ENCODE data around the gene CFAP100.
A peak's percentile ranks its signal among the peaks of the same experiment; 100 is the strongest.

Gene CFAP100

GRCh38 chr3:126358038-126358815 lies 36.5 kb upstream of the CFAP100 start:
- Histone ChIP-seq H3K18ac (ENCODE audit: low read length) (peak overlapping the region; percentile 35), H2BK12ac (ENCODE audit: low read length) (no peak overlapping the region), H2AK5ac (ENCODE audit: low read depth, low read length) (no peak overlapping the region), H4K8ac (ENCODE audit: low read depth, low read length) (no peak overlapping the region), H2BK5ac (ENCODE audit: low read length) (no peak overlapping the region), H3K9me3 (replicated peaks in 1 of 2; ENCODE audit: control insufficient read depth in 2 of 2, insufficient read depth in 1 of 2, low read depth in 1 of 2, low read length in 2 of 2) (peaks cover 4 to 13% of the 10 kb centered on the region in 2 donors), H3K14ac (ENCODE audit: low read length) (no peak overlapping the region), H3K4me1 (ENCODE audit: control insufficient read depth in 2 of 2, insufficient read depth in 1 of 2, low read depth in 1 of 2, low read length in 2 of 2) (peaks cover 13 to 14% of the 10 kb centered on the region in 2 donors), H3K23ac (ENCODE audit: low read depth, low read length, poor library complexity) (peak overlapping the region; percentile 67), H3K4me2 (ENCODE audit: insufficient read depth, low read length, poor library complexity, severe bottlenecking) (peak overlapping the region; percentile 100), H4K91ac (ENCODE audit: low read depth, low read length, poor library complexity) (no peak overlapping the region), H3K27ac (replicated peaks; ENCODE audit: low read length) (no peak overlapping the region), H2BK15ac (ENCODE audit: low read length) (no peak overlapping the region), H3K36me3 (replicated peaks in 1 of 2; ENCODE audit: control insufficient read depth in 2 of 2, insufficient read depth in 2 of 2, low read length in 2 of 2) (no peaks in the 10 kb centered on the region), H2BK120ac (ENCODE audit: low read depth, low read length) (no peak overlapping the region), H3K9ac (ENCODE audit: low read depth, low read length, poor library complexity) (no peak overlapping the region), H3K4me3 (ENCODE audit: low read length in 2 of 2) (peak overlapping the region; percentile 67 to 92), H3K79me1 (ENCODE audit: low read depth, low read length) (peaks cover 2% of the 10 kb centered on the region), H3K4ac (ENCODE audit: low read length) (no peak overlapping the region), H3K27me3 (ENCODE audit: control insufficient read depth in 3 of 3, insufficient read depth in 3 of 3, low read depth in 1 of 3, low read length in 3 of 3) (peaks cover 0 to 35% (median 9%) of the 10 kb centered on the region in 3 experiments), H2AFZ (ENCODE audit: low read length) (peak overlapping the region; percentile 99)
- DNase-seq (ENCODE audit: low spot score) = peak; percentile 51
- no CpG with 5 or more reads among the region's 11 CpGs for WGBS, 2 donors (ENCODE audit: extremely low coverage in 2 of 2, insufficient read length in 2 of 2, insufficient replicate concordance in 1 of 2)

- no CpG with 5 or more reads among the region's 3 CpGs for WGBS, 2 donors (ENCODE audit: extremely low coverage in 2 of 2, insufficient read length in 2 of 2, insufficient replicate concordance in 1 of 2)
- Histone ChIP-seq H3K4me1 (ENCODE audit: control insufficient read depth in 2 of 2, insufficient read depth in 1 of 2, low read depth in 1 of 2, low read length in 2 of 2) (peaks cover 13 to 14% of the 10 kb centered on the region in 2 donors), H4K8ac (ENCODE audit: low read depth, low read length) (no peak overlapping the region), H3K27ac (replicated peaks; ENCODE audit: low read length) (no peak overlapping the region), H2BK5ac (ENCODE audit: low read length) (no peak overlapping the region), H3K9ac (ENCODE audit: low read depth, low read length, poor library complexity) (no peak overlapping the region), H4K91ac (ENCODE audit: low read depth, low read length, poor library complexity) (no peak overlapping the region), H2AFZ (ENCODE audit: low read length) (no peak overlapping the region), H3K23ac (ENCODE audit: low read depth, low read length, poor library complexity) (no peak overlapping the region), H3K36me3 (replicated peaks in 1 of 2; ENCODE audit: control insufficient read depth in 2 of 2, insufficient read depth in 2 of 2, low read length in 2 of 2) (no peaks in the 10 kb centered on the region), H3K9me3 (replicated peaks in 1 of 2; ENCODE audit: control insufficient read depth in 2 of 2, insufficient read depth in 1 of 2, low read depth in 1 of 2, low read length in 2 of 2) (peaks cover 4 to 13% of the 10 kb centered on the region in 2 donors), H3K4me3 (ENCODE audit: low read length in 2 of 2) (no peak overlapping the region), H2BK15ac (ENCODE audit: low read length) (no peak overlapping the region), H2BK120ac (ENCODE audit: low read depth, low read length) (no peak overlapping the region), H3K14ac (ENCODE audit: low read length) (no peak overlapping the region), H3K79me1 (ENCODE audit: low read depth, low read length) (peaks cover 2% of the 10 kb centered on the region), H2AK5ac (ENCODE audit: low read depth, low read length) (no peak overlapping the region), H2BK12ac (ENCODE audit: low read length) (no peak overlapping the region), H3K18ac (ENCODE audit: low read length) (no peak overlapping the region), H3K4me2 (ENCODE audit: insufficient read depth, low read length, poor library complexity, severe bottlenecking) (no peak overlapping the region), H3K27me3 (ENCODE audit: control insufficient read depth in 3 of 3, insufficient read depth in 3 of 3, low read depth in 1 of 3, low read length in 3 of 3) (peaks cover 0 to 39% (median 9%) of the 10 kb centered on the region in 3 experiments), H3K4ac (ENCODE audit: low read length) (no peak overlapping the region)
- DNase-seq (ENCODE audit: low spot score) = no peak
Measured at GRCh38 chr3:126358816-126359181, 35.9 kb upstream of the CFAP100 start.

- H3K36me3 ChIP-seq (replicated peaks in 1 of 2; ENCODE audit: control insufficient read depth in 2 of 2, insufficient read depth in 2 of 2, low read length in 2 of 2) = no peaks in the 10 kb centered on the region
- H2BK15ac ChIP-seq (ENCODE audit: low read length) = no peak overlapping the region
- no peak overlapping the region for H4K91ac ChIP-seq (ENCODE audit: low read depth, low read length, poor library complexity)
- no peak overlapping the region for H2AFZ ChIP-seq (ENCODE audit: low read length)
- H2BK5ac ChIP-seq (ENCODE audit: low read length) = no peak overlapping the region
- H3K4me2 ChIP-seq (ENCODE audit: insufficient read depth, low read length, poor library complexity, severe bottlenecking) = no peak overlapping the region
- H3K79me1 ChIP-seq (ENCODE audit: low read depth, low read length) = no peaks in the 10 kb centered on the region
- no peak overlapping the region for H4K8ac ChIP-seq (ENCODE audit: low read depth, low read length)
- H3K4me1 ChIP-seq (ENCODE audit: control insufficient read depth in 2 of 2, insufficient read depth in 1 of 2, low read depth in 1 of 2, low read length in 2 of 2) = peaks cover 13% of the 10 kb centered on the region in 2 donors
- no peak overlapping the region for H3K4me3 ChIP-seq (ENCODE audit: low read length in 2 of 2)
- no peak for DNase-seq (ENCODE audit: low spot score)
- H3K9me3 ChIP-seq (replicated peaks in 1 of 2; ENCODE audit: control insufficient read depth in 2 of 2, insufficient read depth in 1 of 2, low read depth in 1 of 2, low read length in 2 of 2) = peaks cover 4 to 13% of the 10 kb centered on the region in 2 donors
- WGBS, 2 donors (ENCODE audit: extremely low coverage in 2 of 2, insufficient read length in 2 of 2, insufficient replicate concordance in 1 of 2) = no CpG with 5 or more reads among the region's 3 CpGs
- H3K27ac ChIP-seq (replicated peaks; ENCODE audit: low read length) = no peak overlapping the region
- H3K23ac ChIP-seq (ENCODE audit: low read depth, low read length, poor library complexity) = no peak overlapping the region
- no peak overlapping the region for H3K9ac ChIP-seq (ENCODE audit: low read depth, low read length, poor library complexity)
- no peak overlapping the region for H3K18ac ChIP-seq (ENCODE audit: low read length)
- no peak overlapping the region for H3K14ac ChIP-seq (ENCODE audit: low read length)
- H2BK12ac ChIP-seq (ENCODE audit: low read length) = no peak overlapping the region
- no peak overlapping the region for H2BK120ac ChIP-seq (ENCODE audit: low read depth, low read length)
- H3K27me3 ChIP-seq (ENCODE audit: control insufficient read depth in 3 of 3, insufficient read depth in 3 of 3, low read depth in 1 of 3, low read length in 3 of 3) = peaks cover 0 to 50% (median 9%) of the 10 kb centered on the region in 3 experiments
- no peak overlapping the region for H3K4ac ChIP-seq (ENCODE audit: low read length)
- H2AK5ac ChIP-seq (ENCODE audit: low read depth, low read length) = no peak overlapping the region
Measured at GRCh38 chr3:126360046-126360713, 34.5 kb upstream of the CFAP100 start.

- Histone ChIP-seq H3K36me3 (replicated peaks in 1 of 2; ENCODE audit: control insufficient read depth in 2 of 2, insufficient read depth in 2 of 2, low read length in 2 of 2) (no peaks in the 10 kb centered on the region), H3K9me3 (replicated peaks in 1 of 2; ENCODE audit: control insufficient read depth in 2 of 2, insufficient read depth in 1 of 2, low read depth in 1 of 2, low read length in 2 of 2) (peaks cover 4 to 13% of the 10 kb centered on the region in 2 donors), H3K27me3 (ENCODE audit: control insufficient read depth in 3 of 3, insufficient read depth in 3 of 3, low read depth in 1 of 3, low read length in 3 of 3) (peaks cover 0 to 55% (median 9%) of the 10 kb centered on the region in 3 experiments), H2BK5ac (ENCODE audit: low read length) (no peak overlapping the region), H3K18ac (ENCODE audit: low read length) (no peak overlapping the region), H3K14ac (ENCODE audit: low read length) (no peak overlapping the region), H3K4ac (ENCODE audit: low read length) (no peak overlapping the region), H2BK120ac (ENCODE audit: low read depth, low read length) (no peak overlapping the region), H3K27ac (replicated peaks; ENCODE audit: low read length) (no peak overlapping the region), H3K23ac (ENCODE audit: low read depth, low read length, poor library complexity) (no peak overlapping the region), H3K4me2 (ENCODE audit: insufficient read depth, low read length, poor library complexity, severe bottlenecking) (no peak overlapping the region), H4K91ac (ENCODE audit: low read depth, low read length, poor library complexity) (no peak overlapping the region), H2BK12ac (ENCODE audit: low read length) (no peak overlapping the region), H3K4me1 (ENCODE audit: control insufficient read depth in 2 of 2, insufficient read depth in 1 of 2, low read depth in 1 of 2, low read length in 2 of 2) (peaks cover 8 to 9% of the 10 kb centered on the region in 2 donors), H2AFZ (ENCODE audit: low read length) (no peak overlapping the region), H4K8ac (ENCODE audit: low read depth, low read length) (no peak overlapping the region), H2BK15ac (ENCODE audit: low read length) (no peak overlapping the region), H3K4me3 (ENCODE audit: low read length in 2 of 2) (no peak overlapping the region), H3K79me1 (ENCODE audit: low read depth, low read length) (no peaks in the 10 kb centered on the region), H2AK5ac (ENCODE audit: low read depth, low read length) (peak overlapping the region; percentile 40), H3K9ac (ENCODE audit: low read depth, low read length, poor library complexity) (no peak overlapping the region)
- WGBS, 2 donors (ENCODE audit: extremely low coverage in 2 of 2, insufficient read length in 2 of 2, insufficient replicate concordance in 1 of 2) = no CpG with 5 or more reads among the region's 3 CpGs
- DNase-seq (ENCODE audit: low spot score) = no peak
Measured at GRCh38 chr3:126360714-126361060, 34.0 kb upstream of the CFAP100 start.
